Thoracic aorta (tissue), 2 donors: ENCODE results near the gene TJP1. TPM values are rescaled to one million over a fixed set of nuclear protein-coding genes. Genes with fewer than 3 reads are reported as not detected.
"Not testable (repeated sequence)": the region's sequence is repeated elsewhere in the genome, so short reads cannot be mapped to it uniquely, and the experiment has no call there.

Experiments
- ATAC-seq: fragments of 150-250 bp; one replicate; pipeline ENCODE4 v1.8.0; 2017; ENCODE audit warnings: low read depth; ENCODE audit not compliant: insufficient number of reproducible peaks, low FRiP score
- DNase-seq: peaks from one replicate; pipeline ENCODE4 v3.0.0-alpha.2; 2020; ENCODE audit warnings: low spot score
- H3K27ac ChIP-seq, 2 donors: fragments of 200-600 bp; sonication (generic); 1 replicate in 1 of 2; 2 replicates in 1 of 2; pipeline ENCODE4 v1.5.1; 2016; ENCODE audit warnings: mild to moderate bottlenecking in 2 of 2, moderate library complexity in 2 of 2
- H3K27me3 ChIP-seq: fragments of 200-600 bp; sonication (generic); replicated peaks from 2 replicates; pipeline ENCODE4 v1.6.0; 2016; ENCODE audit warnings: mild to moderate bottlenecking; ENCODE audit not compliant: insufficient read depth
- H3K36me3 ChIP-seq: fragments of 200-600 bp; sonication (generic); one replicate; pipeline ENCODE4 v1.5.1; 2016
- H3K4me1 ChIP-seq, 2 donors: fragments of 200-600 bp; sonication (generic); 1 replicate in 1 of 2; 2 replicates in 1 of 2; pipeline versions ENCODE4 v1.5.1 to v1.6.0; 2016; ENCODE audit warnings: low read depth in 2 of 2, mild to moderate bottlenecking in 1 of 2; ENCODE audit not compliant: control insufficient read depth in 1 of 2
- H3K4me3 ChIP-seq: fragments of 200-600 bp; sonication (generic); 2 replicates; pipeline ENCODE4 v1.5.1; 2016; ENCODE audit warnings: mild to moderate bottlenecking
- H3K9me3 ChIP-seq: fragments of 200-600 bp; sonication (generic); 2 replicates; pipeline ENCODE4 v1.5.1; 2016
- CTCF ChIP-seq: fragments of 200-600 bp; sonication (generic); IDR thresholded peaks from one replicate; pipeline ENCODE4 v1.5.1; 2019; ENCODE audit warnings: antibody characterized with exemption
- total RNA-seq, 2 donors: library from RNA; depleted of rRNA; stranded (reverse); fragments of >200 nt; gene quantifications; one replicate each; pipeline versions ENCODE4 v1.1.0 to v1.2.3, GENCODE V29; 2016

TJP1 gene
- total RNA-seq, 2 donors from 2014 or later, result 78.4 to 146 TPM

- Histone ChIP-seq H3K36me3 (no peaks in the 10 kb centered on the region), H3K27me3 (no peaks in the 10 kb centered on the region), H3K9me3 (no peaks in the 10 kb centered on the region), H3K27ac (no peak overlapping the region), H3K4me1 (peaks cover 5 to 6% of the 10 kb centered on the region in 2 donors), H3K4me3 (no peak overlapping the region)
- DNase-seq (no peak), ATAC-seq (no peak)
- TF ChIP-seq CTCF, result no peak
Measured at GRCh38 chr15:29770796-29771195, 51.5 kb downstream of the TJP1 start.

GRCh38 chr15:29765898-29766527 lies 56.3 kb downstream of the TJP1 start:
- TF ChIP-seq CTCF, result no peak
- DNase-seq, result no peak
- no peak for ATAC-seq
- Histone ChIP-seq H3K4me1 (peaks cover 0 to 3% of the 10 kb centered on the region in 2 donors), H3K27ac (no peak overlapping the region), H3K4me3 (no peak overlapping the region), H3K9me3 (no peaks in the 10 kb centered on the region), H3K27me3 (no peaks in the 10 kb centered on the region), H3K36me3 (peaks cover 7% of the 10 kb centered on the region)

GRCh38 chr15:29765234-29765841 lies 56.9 kb downstream of the TJP1 start:
- TF ChIP-seq CTCF, result no peak
- H3K36me3 ChIP-seq, result peaks cover 14% of the 10 kb centered on the region
- no peak for DNase-seq

GRCh38 chr15:29759596-29759995 lies 62.7 kb downstream of the TJP1 start:
- Histone ChIP-seq H3K4me3 (no peak overlapping the region), H3K9me3 (no peaks in the 10 kb centered on the region), H3K36me3 (peaks cover 19% of the 10 kb centered on the region), H3K4me1 (peaks cover 3 to 20% of the 10 kb centered on the region in 2 donors), H3K27ac (no peak overlapping the region), H3K27me3 (no peaks in the 10 kb centered on the region)
- no peak for ATAC-seq
- TF ChIP-seq CTCF, result no peak
- DNase-seq, result no peak

More at GRCh38 chr15:29765234-29765841, 56.9 kb downstream of the TJP1 start:
- no peak for ATAC-seq
- H3K27ac ChIP-seq, result no peak overlapping the region
- no peaks in the 10 kb centered on the region for H3K9me3 ChIP-seq
- H3K4me1 ChIP-seq, result peaks cover 0 to 3% of the 10 kb centered on the region in 2 donors
- no peaks in the 10 kb centered on the region for H3K27me3 ChIP-seq
- H3K4me3 ChIP-seq, result no peak overlapping the region

- DNase-seq (no peak), ATAC-seq (no peak)
- Histone ChIP-seq H3K36me3 (peaks cover 15% of the 10 kb centered on the region), H3K4me3 (no peak overlapping the region), H3K9me3 (no peaks in the 10 kb centered on the region), H3K4me1 (peaks cover 3 to 20% of the 10 kb centered on the region in 2 donors), H3K27me3 (no peaks in the 10 kb centered on the region), H3K27ac (peak overlapping the region in 1 of 2 donors; percentile 19)
- no peak for TF ChIP-seq CTCF
Measured at GRCh38 chr15:29756358-29757267, 65.7 kb downstream of the TJP1 start.

GRCh38 chr15:29754009-29754408 lies 68.3 kb downstream of the TJP1 start:
- DNase-seq, H3K27me3 ChIP-seq, H3K27ac ChIP-seq, ATAC-seq, H3K36me3 ChIP-seq, H3K4me3 ChIP-seq, H3K9me3 ChIP-seq: not testable (repeated sequence)
- peaks cover 3 to 20% of the 10 kb centered on the region in 2 donors for H3K4me1 ChIP-seq
